ENCODE results near the gene ARHGAP6.

ARHGAP6 gene

GRCh38 chrX:11395859-11396258 lies 269.9 kb downstream of the ARHGAP6 start:
- Histone ChIP-seq H3K36me3 (no peaks in the 10 kb centered on the region), H3K4me2 (no peak overlapping the region), H3K9ac (no peak overlapping the region), H4K20me1 (no peaks in the 10 kb centered on the region), H3K9me3 (replicated peaks in 1 of 11) (no peaks in the 10 kb centered on the region), H3K27me3 (peaks cover 77 to 94% (median 89%) of the 10 kb centered on the region in 11 experiments), H3K27ac (no peak overlapping the region), H3K4me3 (no peak overlapping the region), H3K4me1 (no peaks in the 10 kb centered on the region)
- TF ChIP-seq Cebpa-rat (IDR thresholded peaks at IDR 0.05): no peak

- H3K9me3 ChIP-seq (replicated peaks in 1 of 11): peaks cover 0 to 9% (median 3%) of the 10 kb centered on the region in 11 experiments; a peak in 2 of 22 replicates
- H3K4me3 ChIP-seq: no peak overlapping the region
- no peak overlapping the region for H3K9ac ChIP-seq
- H3K27me3 ChIP-seq: peaks cover 69 to 86% (median 79%) of the 10 kb centered on the region in 11 experiments
- H3K36me3 ChIP-seq: no peaks in the 10 kb centered on the region
- H4K20me1 ChIP-seq: no peaks in the 10 kb centered on the region
- H3K27ac ChIP-seq: no peak overlapping the region
- H3K4me1 ChIP-seq: no peaks in the 10 kb centered on the region
- TF ChIP-seq Cebpa-rat (IDR thresholded peaks at IDR 0.05): no peak
- H3K4me2 ChIP-seq: no peak overlapping the region
These were observed 271.6 kb downstream of the ARHGAP6 start for GRCh38 chrX:11393949-11394654.

GRCh38 chrX:11386812-11387211 lies 278.9 kb downstream of the ARHGAP6 start:
- H3K36me3 ChIP-seq: no peaks in the 10 kb centered on the region
- H3K27me3 ChIP-seq: peaks cover 66 to 78% (median 72%) of the 10 kb centered on the region in 11 experiments
- H3K9ac ChIP-seq: no peak overlapping the region
- H4K20me1 ChIP-seq: no peaks in the 10 kb centered on the region
- no peak overlapping the region for H3K4me3 ChIP-seq
- H3K9me3 ChIP-seq (replicated peaks in 1 of 11): peaks cover 0 to 13% (median 4%) of the 10 kb centered on the region in 11 experiments; a peak in 3 of 22 replicates
- H3K4me2 ChIP-seq: no peak overlapping the region
- peaks cover 0 to 22% (median 0%) of the 10 kb centered on the region in 10 experiments; a peak in 4 of 20 replicates for H3K4me1 ChIP-seq
- no peak overlapping the region for H3K27ac ChIP-seq
- TF ChIP-seq Cebpa-rat (IDR thresholded peaks at IDR 0.05): no peak

GRCh38 chrX:11386001-11386523 lies 279.7 kb downstream of the ARHGAP6 start:
- H3K27me3 ChIP-seq: peaks cover 65 to 79% (median 73%) of the 10 kb centered on the region in 11 experiments
- TF ChIP-seq Cebpa-rat (IDR thresholded peaks at IDR 0.05): no peak
- H3K36me3 ChIP-seq: no peaks in the 10 kb centered on the region
- H3K9ac ChIP-seq: no peak overlapping the region
- no peak overlapping the region for H3K27ac ChIP-seq
- H3K9me3 ChIP-seq (replicated peaks in 1 of 11): peaks cover 0 to 13% (median 4%) of the 10 kb centered on the region in 11 experiments; a peak in 3 of 22 replicates
- no peak overlapping the region for H3K4me3 ChIP-seq
- H4K20me1 ChIP-seq: no peaks in the 10 kb centered on the region
- peak overlapping the region in 1 of 11 experiments; percentile 8; a peak in 1 of 22 replicates for H3K4me2 ChIP-seq
- peaks cover 0 to 28% (median 0%) of the 10 kb centered on the region in 10 experiments; a peak in 4 of 20 replicates for H3K4me1 ChIP-seq

- H3K9ac ChIP-seq: no peak overlapping the region
- no peaks in the 10 kb centered on the region for H3K36me3 ChIP-seq
- H3K27me3 ChIP-seq: peaks cover 80 to 96% (median 90%) of the 10 kb centered on the region in 11 experiments
- TF ChIP-seq Cebpa-rat (IDR thresholded peaks at IDR 0.05): no peak
- peak overlapping the region in 2 of 11 experiments; percentile 7 to 13; a peak in 2 of 22 replicates for H3K27ac ChIP-seq
- H3K4me2 ChIP-seq: 0 out of 22 replicates have a peak overlapping the region, but pooled peaks of 1 of the 11 experiments have one; percentile 30
- peaks cover 0 to 43% (median 0%) of the 10 kb centered on the region in 10 experiments; a peak in 6 of 20 replicates for H3K4me1 ChIP-seq
- H4K20me1 ChIP-seq: no peaks in the 10 kb centered on the region
- H3K4me3 ChIP-seq: no peak overlapping the region
- H3K9me3 ChIP-seq (replicated peaks in 1 of 11): peaks cover 0 to 16% (median 7%) of the 10 kb centered on the region in 11 experiments; a peak in 11 of 22 replicates
These were observed 282.8 kb downstream of the ARHGAP6 start for GRCh38 chrX:11382930-11383329.

GRCh38 chrX:11381464-11381863 lies 284.3 kb downstream of the ARHGAP6 start:
- Histone ChIP-seq H4K20me1 (no peaks in the 10 kb centered on the region; a peak in 1 of 22 replicates), H3K4me2 (peak overlapping the region in 2 of 11 experiments; percentile 21 to 53; a peak in 2 of 22 replicates), H3K4me3 (no peak overlapping the region), H3K9ac (peak overlapping the region in 1 of 11 experiments; percentile 49; a peak in 1 of 22 replicates), H3K27ac (peak overlapping the region in 2 of 11 experiments; percentile 56 to 59; a peak in 5 of 22 replicates), H3K4me1 (peaks cover 0 to 43% (median 0%) of the 10 kb centered on the region in 10 experiments; a peak in 6 of 20 replicates), H3K9me3 (replicated peaks in 1 of 11) (peaks cover 0 to 22% (median 7%) of the 10 kb centered on the region in 11 experiments; a peak in 13 of 22 replicates), H3K27me3 (peaks cover 85 to 100% (median 95%) of the 10 kb centered on the region in 11 experiments), H3K36me3 (no peaks in the 10 kb centered on the region)
- no peak for TF ChIP-seq Cebpa-rat (IDR thresholded peaks at IDR 0.05)

- H3K36me3 ChIP-seq: no peaks in the 10 kb centered on the region
- H3K9me3 ChIP-seq (replicated peaks in 1 of 11): peaks cover 0 to 22% (median 7%) of the 10 kb centered on the region in 11 experiments; a peak in 13 of 22 replicates
- peak overlapping the region in 2 of 11 experiments; percentile 43 to 49; a peak in 2 of 22 replicates for H3K9ac ChIP-seq
- H3K4me3 ChIP-seq: no peak overlapping the region
- TF ChIP-seq Cebpa-rat (IDR thresholded peaks at IDR 0.05): no peak
- no peaks in the 10 kb centered on the region; a peak in 1 of 22 replicates for H4K20me1 ChIP-seq
- H3K4me2 ChIP-seq: peak overlapping the region in 3 of 11 experiments; percentile 44 to 56 (median 53); a peak in 6 of 22 replicates
- H3K27me3 ChIP-seq: peaks cover 83 to 100% (median 96%) of the 10 kb centered on the region in 11 experiments
- peak overlapping the region in 3 of 11 experiments; percentile 16 to 59 (median 56); a peak in 5 of 22 replicates for H3K27ac ChIP-seq
- peaks cover 0 to 55% (median 0%) of the 10 kb centered on the region in 10 experiments; a peak in 6 of 20 replicates for H3K4me1 ChIP-seq
These were observed 285.4 kb downstream of the ARHGAP6 start for GRCh38 chrX:11380187-11380844.

- peaks cover 0 to 36% (median 0%) of the 10 kb centered on the region in 10 experiments; a peak in 6 of 20 replicates for H3K4me1 ChIP-seq
- H4K20me1 ChIP-seq: no peaks in the 10 kb centered on the region; a peak in 1 of 22 replicates
- H3K9me3 ChIP-seq (replicated peaks in 1 of 11): peaks cover 0 to 22% (median 7%) of the 10 kb centered on the region in 11 experiments; a peak in 13 of 22 replicates
- H3K4me2 ChIP-seq: 0 out of 22 replicates have a peak overlapping the region, but pooled peaks of 1 of the 11 experiments have one; percentile 10
- no peak for TF ChIP-seq Cebpa-rat (IDR thresholded peaks at IDR 0.05)
- H3K9ac ChIP-seq: no peak overlapping the region
- H3K27me3 ChIP-seq: peaks cover 66 to 99% (median 87%) of the 10 kb centered on the region in 11 experiments
- peak overlapping the region in 1 of 11 experiments; percentile 24; a peak in 1 of 22 replicates for H3K27ac ChIP-seq
- no peak overlapping the region for H3K4me3 ChIP-seq
- no peaks in the 10 kb centered on the region for H3K36me3 ChIP-seq
These were observed 289.6 kb downstream of the ARHGAP6 start for GRCh38 chrX:11376163-11376562.
